ENCODE data around the gene CBFA2T2. TPM values are rescaled to one million over a fixed set of nuclear protein-coding genes. Genes with fewer than 3 reads are reported as not detected.
A peak's percentile ranks its signal among the peaks of the same experiment; 100 is the strongest.

CBFA2T2 gene
- total and polyA plus RNA-seq, 5 donors = 5.6 to 13.9 (median 12.0) TPM

DNA sequence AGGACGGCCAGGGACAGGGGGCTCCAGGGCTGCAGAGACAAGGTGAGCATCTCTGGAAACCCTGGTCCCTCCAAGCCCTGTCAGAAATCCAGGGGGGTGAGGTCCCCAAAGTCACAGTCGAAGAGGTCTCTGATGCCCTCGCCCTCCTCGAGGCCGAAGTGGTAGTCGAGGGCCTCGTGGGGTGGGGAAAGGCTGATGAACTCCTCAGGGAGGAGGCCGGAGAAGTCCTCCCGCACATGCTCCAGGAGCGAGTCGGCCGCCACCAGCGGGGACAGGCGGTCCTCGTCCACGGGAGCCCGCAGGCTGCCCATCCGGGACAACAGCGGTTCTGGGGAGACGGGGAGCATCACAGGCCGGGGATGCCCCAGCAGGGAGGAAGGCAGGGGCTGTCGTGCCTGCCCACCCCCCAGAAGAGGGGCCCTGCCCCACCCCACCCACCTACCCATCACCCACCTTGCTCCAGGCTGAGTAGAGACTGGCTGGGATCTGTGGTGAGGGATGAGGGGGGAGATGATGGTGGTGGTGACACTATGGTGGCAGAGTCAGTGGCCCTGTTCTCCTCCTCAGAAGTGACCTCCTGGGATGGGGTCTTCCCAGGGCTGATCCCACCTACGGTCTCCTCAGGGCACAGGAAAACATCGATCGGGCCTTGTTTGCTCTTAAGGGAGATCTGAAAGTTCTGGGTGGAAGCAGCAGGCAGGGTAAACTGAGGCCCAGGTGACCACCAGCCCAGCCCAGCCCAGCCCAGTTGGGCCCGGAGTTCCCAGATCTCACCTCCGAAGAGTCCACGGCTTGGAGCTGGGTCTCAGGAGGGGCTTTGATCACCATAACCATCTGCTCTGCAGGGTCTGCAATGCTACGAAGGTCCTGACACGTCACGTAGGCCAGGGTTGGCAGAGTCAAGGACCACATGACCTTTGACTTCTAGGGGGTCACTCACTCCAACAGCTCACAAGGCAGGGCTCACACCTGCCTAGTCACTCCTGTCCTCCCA, 187.1 kb downstream of the CBFA2T2 start:
- H3K27me3 ChIP-seq (ENCODE audit: control insufficient read depth, insufficient read depth) = no peaks in the 10 kb centered on the region
- H3K4me3 ChIP-seq (ENCODE audit: low read length) = no peak overlapping the region
- intact Hi-C loops (cut with DNase I) = no loop called here
- H3K9me3 ChIP-seq (ENCODE audit: control insufficient read depth, low read length) = no peaks in the 10 kb centered on the region
- H3K4me1 ChIP-seq (ENCODE audit: control insufficient read depth, insufficient read depth, low read length) = no peaks in the 10 kb centered on the region
- DNase-seq (peak in 1 of 3 donors; percentile 66), ATAC-seq (no peak)
- WGBS = 95% methylated on average over 31 of the region's 31 CpGs
- peak overlapping the region; percentile 5 for H3K27ac ChIP-seq (ENCODE audit: low read length)

DNA sequence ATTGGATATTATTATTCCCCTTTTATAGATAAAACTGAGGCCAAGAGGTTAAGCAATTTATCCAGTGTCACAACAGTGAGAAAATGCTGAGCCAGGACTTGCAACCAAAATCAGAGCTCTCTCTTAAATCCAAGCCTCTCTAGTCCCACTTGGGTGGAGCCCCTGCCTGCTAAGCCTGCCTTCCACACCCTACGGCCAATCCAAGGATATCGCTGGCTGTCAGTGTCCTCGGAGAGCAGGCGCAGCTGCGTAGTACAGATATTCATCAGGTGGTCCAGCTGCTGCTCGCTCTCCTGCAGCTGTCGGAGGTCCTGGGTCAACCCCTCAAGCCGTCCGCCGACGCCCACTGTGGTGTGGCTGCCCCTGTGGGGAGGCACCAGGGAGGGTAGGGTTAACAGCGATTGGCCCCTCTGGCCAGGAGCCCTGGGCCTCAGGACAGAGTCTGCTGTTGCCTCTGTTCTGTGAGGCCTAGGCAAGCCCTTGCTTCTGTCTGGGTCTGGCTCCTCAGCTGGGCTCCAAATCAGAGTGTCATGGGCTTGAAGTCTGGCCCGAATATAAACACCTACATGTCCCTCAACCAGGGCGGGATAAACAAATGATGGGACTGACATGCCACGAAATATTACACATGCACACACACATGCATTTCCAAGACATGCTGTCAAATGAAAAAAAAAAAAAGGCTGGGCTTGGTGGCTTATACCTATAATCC, 188.3 kb downstream of the CBFA2T2 start:
- H3K27me3 ChIP-seq (ENCODE audit: control insufficient read depth, insufficient read depth) = no peaks in the 10 kb centered on the region
- intact Hi-C loops (cut with DNase I) = no loop called here
- H3K9me3 ChIP-seq (ENCODE audit: control insufficient read depth, low read length) = no peaks in the 10 kb centered on the region
- H3K4me1 ChIP-seq (ENCODE audit: control insufficient read depth, insufficient read depth, low read length) = no peaks in the 10 kb centered on the region
- H3K4me3 ChIP-seq (ENCODE audit: low read length) = no peak overlapping the region
- 67% methylated on average over 15 of the region's 15 CpGs for WGBS
- H3K27ac ChIP-seq (ENCODE audit: low read length) = no peak overlapping the region
- DNase-seq = peak; percentile 78 to 93 (median 89)
- peak; percentile 43 to 67 for ATAC-seq

DNA sequence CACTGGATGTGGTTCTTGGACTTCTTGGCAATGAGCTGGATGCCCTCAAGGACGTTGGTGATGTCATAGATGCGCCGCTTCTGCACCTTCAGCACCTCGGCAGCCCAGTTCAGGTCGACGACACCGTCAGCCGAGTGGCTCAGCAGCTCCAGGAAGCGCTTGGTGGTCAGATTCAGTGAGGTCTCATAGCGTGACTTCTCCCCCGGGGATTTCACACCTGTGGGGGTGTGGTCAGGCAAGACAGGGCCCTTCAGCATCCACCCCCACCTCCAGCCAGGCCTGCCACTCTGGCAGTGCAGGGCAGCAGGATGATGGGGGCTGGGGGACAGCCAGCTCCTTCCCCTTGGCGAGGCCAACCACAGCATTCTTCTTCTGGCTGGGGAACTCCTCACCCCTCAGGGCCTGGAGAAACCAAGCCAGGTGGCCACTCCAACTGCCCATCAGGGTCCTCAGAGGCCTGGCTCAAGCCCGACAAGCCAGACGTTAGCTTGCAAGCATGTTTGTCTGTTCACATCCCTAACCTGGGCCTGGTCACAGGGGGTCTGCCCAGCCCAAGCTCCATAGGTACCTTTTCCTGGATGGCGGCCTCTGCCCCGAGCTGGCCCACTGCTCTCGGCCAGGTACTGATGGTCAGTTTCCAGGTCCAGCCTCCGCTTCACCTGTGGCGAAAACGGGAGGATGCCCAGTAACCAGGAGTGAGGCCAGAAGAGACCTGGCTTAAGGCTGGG, 190.0 kb downstream of the CBFA2T2 start:
- DNase-seq (peak in 1 of 3 donors; percentile 64), ATAC-seq (no peak)
- H3K27ac ChIP-seq (ENCODE audit: low read length) = no peak overlapping the region
- no peak overlapping the region for H3K4me3 ChIP-seq (ENCODE audit: low read length)
- no peaks in the 10 kb centered on the region for H3K9me3 ChIP-seq (ENCODE audit: control insufficient read depth, low read length)
- H3K4me1 ChIP-seq (ENCODE audit: control insufficient read depth, insufficient read depth, low read length) = no peaks in the 10 kb centered on the region
- intact Hi-C loops (cut with DNase I) = no loop called here
- H3K27me3 ChIP-seq (ENCODE audit: control insufficient read depth, insufficient read depth) = no peaks in the 10 kb centered on the region
- 91% methylated on average over 20 of the region's 20 CpGs for WGBS

DNA sequence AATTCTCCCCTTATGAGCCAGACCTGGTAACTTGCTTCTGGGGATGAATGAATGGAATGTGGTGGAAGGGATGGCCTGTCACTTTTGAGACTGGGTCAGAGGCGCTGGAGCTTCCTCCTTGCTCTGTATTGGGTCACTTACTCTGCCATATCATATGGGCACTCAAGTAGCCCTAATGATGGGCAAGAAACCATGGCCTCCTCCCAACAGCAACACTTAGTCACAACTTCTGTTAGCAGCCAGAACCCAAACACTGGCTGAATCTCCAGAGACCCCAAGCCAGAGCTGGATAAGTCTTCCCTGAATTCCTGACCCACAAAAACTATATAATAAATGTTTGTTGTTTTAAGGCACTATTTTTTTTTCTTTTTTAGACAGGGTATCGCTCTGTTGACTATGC, 190.8 kb downstream of the CBFA2T2 start:
- DNase-seq (peak in 2 of 3 donors; percentile 35 to 49), ATAC-seq (no peak)
- no peaks in the 10 kb centered on the region for H3K27me3 ChIP-seq (ENCODE audit: control insufficient read depth, insufficient read depth)
- 68% methylated on average over 2 of the region's 2 CpGs for WGBS
- intact Hi-C loops (cut with DNase I) = no loop called here
- H3K27ac ChIP-seq (ENCODE audit: low read length) = no peak overlapping the region
- H3K9me3 ChIP-seq (ENCODE audit: control insufficient read depth, low read length) = no peaks in the 10 kb centered on the region
- no peaks in the 10 kb centered on the region for H3K4me1 ChIP-seq (ENCODE audit: control insufficient read depth, insufficient read depth, low read length)
- no peak overlapping the region for H3K4me3 ChIP-seq (ENCODE audit: low read length)

- Histone ChIP-seq H3K4me1 (ENCODE audit: control insufficient read depth, insufficient read depth, low read length) (no peaks in the 10 kb centered on the region), H3K27ac (ENCODE audit: low read length) (no peak overlapping the region), H3K27me3 (ENCODE audit: control insufficient read depth, insufficient read depth) (no peaks in the 10 kb centered on the region), H3K4me3 (ENCODE audit: low read length) (no peak overlapping the region), H3K9me3 (ENCODE audit: control insufficient read depth, low read length) (no peaks in the 10 kb centered on the region)
- DNase-seq = no peak
- 81% methylated on average over 5 of the region's 5 CpGs for WGBS
- intact Hi-C loops (cut with DNase I) = no loop called here
- no peak for ATAC-seq
These were observed 191.4 kb downstream of the CBFA2T2 start for GRCh38 chr20:33681288-33681687.

GRCh38 chr20:33681728-33682353, 191.9 kb downstream of the CBFA2T2 start:
- intact Hi-C loops (cut with DNase I) = no loop called here
- H3K4me3 ChIP-seq (ENCODE audit: low read length) = no peak overlapping the region
- DNase-seq = peak in 1 of 3 donors; percentile 24
- ATAC-seq = no peak
- H3K27me3 ChIP-seq (ENCODE audit: control insufficient read depth, insufficient read depth) = no peaks in the 10 kb centered on the region
- H3K27ac ChIP-seq (ENCODE audit: low read length) = no peak overlapping the region
- no peaks in the 10 kb centered on the region for H3K4me1 ChIP-seq (ENCODE audit: control insufficient read depth, insufficient read depth, low read length)
- no peaks in the 10 kb centered on the region for H3K9me3 ChIP-seq (ENCODE audit: control insufficient read depth, low read length)
- WGBS = 85% methylated on average over 9 of the region's 9 CpGs

DNA sequence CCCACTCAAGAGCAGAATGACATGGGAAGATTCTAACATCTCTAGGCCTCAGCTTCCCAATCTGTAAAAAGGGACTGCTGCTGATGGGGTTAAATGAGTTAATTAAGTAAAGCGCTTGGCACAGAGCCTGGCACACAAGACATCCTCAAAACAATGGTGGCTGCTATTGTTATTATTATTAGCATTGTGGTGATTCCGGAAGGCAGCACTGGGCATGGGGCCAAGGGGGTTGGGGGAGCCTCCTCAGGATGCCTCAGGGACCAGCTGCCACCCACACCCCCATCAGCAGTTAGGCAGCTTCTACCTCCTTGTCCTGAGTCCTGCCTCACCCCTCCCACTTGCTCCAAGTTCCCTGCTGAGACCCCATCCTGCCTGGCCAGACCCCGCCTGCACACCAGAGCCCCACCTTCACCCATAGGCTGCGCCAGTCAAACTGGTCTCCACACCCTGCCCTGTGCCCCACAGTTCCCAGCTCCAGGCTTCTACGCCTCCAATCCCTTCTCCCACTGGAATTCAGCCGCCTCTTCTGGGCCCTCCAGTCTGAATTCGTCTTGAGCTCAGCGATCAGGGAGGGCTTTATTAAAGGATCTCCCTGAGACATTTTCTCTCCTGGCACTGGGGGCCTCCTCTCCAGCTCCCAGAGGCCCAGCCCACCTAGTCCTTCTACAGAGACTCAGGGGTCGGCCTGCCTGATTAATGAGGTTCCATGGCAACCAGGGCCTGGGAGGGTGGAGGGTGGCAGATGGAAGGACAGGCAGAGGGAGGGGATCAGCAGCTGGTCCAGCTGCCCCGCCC, 194.8 kb downstream of the CBFA2T2 start:
- Histone ChIP-seq H3K27ac (ENCODE audit: low read length) (no peak overlapping the region), H3K9me3 (ENCODE audit: control insufficient read depth, low read length) (no peaks in the 10 kb centered on the region), H3K4me3 (ENCODE audit: low read length) (no peak overlapping the region), H3K4me1 (ENCODE audit: control insufficient read depth, insufficient read depth, low read length) (no peaks in the 10 kb centered on the region), H3K27me3 (ENCODE audit: control insufficient read depth, insufficient read depth) (no peaks in the 10 kb centered on the region)
- ATAC-seq = no peak
- peak in 2 of 3 donors; percentile 58 to 69 for DNase-seq
- 39% methylated on average over 10 of the region's 10 CpGs for WGBS
- intact Hi-C loops (cut with DNase I) = no loop called here

DNA sequence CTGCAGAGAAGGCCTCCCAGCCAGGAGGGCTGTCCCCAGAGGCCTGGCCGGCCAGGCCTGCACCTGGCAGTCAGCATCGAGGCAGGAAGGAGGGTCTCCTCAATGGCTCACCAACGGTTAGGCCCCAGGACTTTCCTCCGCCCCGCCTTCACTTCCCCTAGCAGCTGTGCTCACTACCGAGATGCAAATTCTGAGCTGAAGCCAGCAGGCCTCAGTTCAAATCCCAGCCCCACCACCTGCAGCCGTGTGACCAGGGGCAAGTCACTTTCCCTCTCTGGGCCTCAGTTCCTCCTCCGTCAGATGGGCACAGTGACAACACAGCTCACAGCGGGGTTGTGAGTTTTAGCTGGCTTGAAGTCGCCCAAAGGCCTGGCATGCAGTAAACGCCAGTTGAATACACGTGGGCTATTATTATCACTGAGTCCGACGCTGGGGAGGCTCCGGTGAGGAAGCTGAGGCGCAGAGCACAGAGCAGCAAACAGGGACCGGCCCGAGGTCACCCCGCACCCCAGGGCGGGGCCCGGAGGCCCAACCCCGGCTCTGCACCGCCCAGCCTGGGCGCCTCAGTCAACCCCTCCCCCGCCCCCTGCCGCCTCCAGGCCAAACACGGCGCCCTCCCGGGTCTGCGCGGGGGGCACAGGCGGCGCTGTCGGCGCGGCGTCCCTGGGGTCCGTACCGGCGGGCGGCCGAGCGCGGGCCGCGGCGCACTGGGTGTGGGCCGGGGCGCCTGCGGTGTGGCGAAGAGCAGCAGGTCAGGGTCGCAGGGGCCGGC, 195.6 kb downstream of the CBFA2T2 start:
- Histone ChIP-seq H3K27ac (ENCODE audit: low read length) (no peak overlapping the region), H3K9me3 (ENCODE audit: control insufficient read depth, low read length) (no peaks in the 10 kb centered on the region), H3K27me3 (ENCODE audit: control insufficient read depth, insufficient read depth) (no peaks in the 10 kb centered on the region), H3K4me1 (ENCODE audit: control insufficient read depth, insufficient read depth, low read length) (no peaks in the 10 kb centered on the region), H3K4me3 (ENCODE audit: low read length) (peak overlapping the region; percentile 79)
- peak in 2 of 3 donors; percentile 68 to 70 for DNase-seq
- ATAC-seq = no peak
- 2% methylated on average over 53 of the region's 53 CpGs for WGBS
- intact Hi-C loops (cut with DNase I) = no loop called here

DNA sequence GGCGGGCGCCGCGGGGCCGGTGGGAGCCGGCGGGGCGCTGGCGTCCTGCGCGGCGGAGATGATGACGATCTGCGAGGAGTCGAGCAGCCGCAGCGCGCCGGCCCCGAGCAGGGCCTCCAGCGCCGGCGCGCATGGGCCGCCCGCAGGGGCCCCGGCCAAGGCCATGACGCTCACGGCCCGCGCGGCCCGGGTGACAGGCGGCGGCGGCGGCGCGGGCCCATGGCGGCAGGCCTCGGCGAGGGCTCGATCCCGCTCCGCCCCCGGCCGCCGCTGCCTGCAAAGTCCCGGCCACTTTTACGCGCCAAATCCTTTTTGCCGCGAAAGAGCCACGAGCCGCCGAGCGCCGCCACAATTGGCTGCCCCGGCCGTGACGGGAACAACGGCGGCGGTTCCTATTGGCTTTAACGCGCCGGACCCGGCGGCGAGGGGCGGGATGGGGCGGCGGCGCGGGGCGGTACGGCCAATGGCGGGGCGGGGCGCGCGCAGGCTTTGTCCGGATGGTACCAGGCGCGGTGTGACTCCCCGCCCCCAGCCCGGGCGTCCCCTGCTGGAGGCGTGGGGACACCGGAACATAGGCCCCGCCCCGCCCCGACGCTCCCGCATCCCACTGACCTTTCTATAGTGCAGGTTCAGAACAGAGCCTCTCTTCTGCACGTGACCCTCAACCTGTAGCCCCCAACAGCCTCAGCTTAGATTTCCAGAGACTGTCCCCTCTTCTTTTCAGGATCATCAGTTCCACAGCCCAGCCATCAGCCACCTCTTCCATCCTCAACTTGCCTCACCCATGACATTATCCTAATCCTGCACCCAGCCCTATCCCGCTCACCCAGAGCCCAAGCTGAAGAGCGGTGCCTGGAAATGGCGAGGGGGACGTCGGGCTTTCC, 196.4 kb downstream of the CBFA2T2 start, which contains the start of gene E2F1:
Gene E2F1, minus strand, starts transcription at position 286 of the 884 bp plus-strand sequence. Its CDS starts 121 bp downstream, at position 165.
- WGBS = 2% methylated on average over 101 of the region's 101 CpGs
- Histone ChIP-seq H3K27ac (ENCODE audit: low read length) (peak within 1 kb of the TSS; percentile 3), H3K4me3 (ENCODE audit: low read length) (peak within 1 kb of the TSS; percentile 79), H3K4me1 (ENCODE audit: control insufficient read depth, insufficient read depth, low read length) (no peaks in the 10 kb centered on the region), H3K9me3 (ENCODE audit: control insufficient read depth, low read length) (no peaks in the 10 kb centered on the region), H3K27me3 (ENCODE audit: control insufficient read depth, insufficient read depth) (no peaks in the 10 kb centered on the region)
- DNase-seq = peak; percentile 97 to 99 (median 98)
- peak; percentile 98 to 99 for ATAC-seq
- intact Hi-C loops (cut with DNase I) = no loop called here

Data from right cardiac atrium (tissue), 5 donors.